Endothelial cell of umbilical vein (primary cell): ENCODE measurements around the gene ARID1B. TPM values are rescaled to one million over a fixed set of nuclear protein-coding genes. Genes with fewer than 3 reads are reported as not detected.

Experiments used
- BruUV-seq: library from RNA; stranded (reverse); fragments of 400-500 nt; replicated peaks from 2 replicates; lab custom pipeline; 2021; lab: Mats Ljungman, UMichigan
- CTCF ChIA-PET: fragments of 300-600, 350-600 bp; sonication (Branson Sonifier 250); formaldehyde crosslinking; loops from one replicate; lab custom pipeline; 2021; ENCODE audit warnings: antibody characterized with exemption, inconsistent platforms; lab: Charles Lee
- POLR2A ChIA-PET: fragments of 300-600, 350-600 bp; sonication (Branson Sonifier 250); formaldehyde crosslinking; loops from one replicate; lab custom pipeline; 2021; ENCODE audit warnings: antibody characterized with exemption, inconsistent platforms; lab: Charles Lee
- DNase-seq: peaks from one replicate; pipeline ENCODE4 v3.0.0-alpha.2; 2011; ENCODE audit warnings: low read depth, low spot score
- FAIRE-seq: peaks from 2 replicates; lab custom pipeline; 2011; peaks lifted over from hg19 to GRCh38; lab: Jason Lieb, UNC
- H2AFZ ChIP-seq: 2 replicates; pipeline ENCODE4 v1.6.0; 2012; ENCODE audit warnings: low read depth, low read length, control low read depth, inconsistent platforms
- H3K27ac ChIP-seq: 2 replicates; pipeline ENCODE4 v1.5.1; 2011; ENCODE audit warnings: low read depth, mild to moderate bottlenecking, control low read depth, low read length, moderate library complexity; ENCODE audit not compliant: insufficient read depth
- H3K27me3 ChIP-seq, 2 experiments: 2 replicates each; pipeline versions ENCODE4 v1.6.0 to v1.6.1; 2011; ENCODE audit warnings: low read length in 2 of 2, mixed read lengths in 1 of 2; ENCODE audit not compliant: control insufficient read depth in 2 of 2, insufficient read depth in 2 of 2
- H3K36me3 ChIP-seq, 2 experiments: 2 replicates in 1 of 2; 3 replicates in 1 of 2; pipeline ENCODE4 v1.5.1; 2011; ENCODE audit warnings: low read length in 2 of 2, mild to moderate bottlenecking in 1 of 2, moderate library complexity in 1 of 2; ENCODE audit not compliant: control insufficient read depth in 2 of 2, insufficient read depth in 2 of 2; ENCODE audit errors: extremely low read depth in 1 of 2
- H3K4me1 ChIP-seq: 3 replicates; pipeline ENCODE4 v1.5.1; 2011; ENCODE audit warnings: mild to moderate bottlenecking, low read length; ENCODE audit not compliant: control insufficient read depth, insufficient read depth; ENCODE audit errors: extremely low read depth
- H3K4me2 ChIP-seq: 2 replicates; pipeline ENCODE4 v1.6.1; 2011; ENCODE audit warnings: low read length, control low read depth, mixed read lengths; ENCODE audit not compliant: insufficient read depth
- H3K4me3 ChIP-seq, 3 experiments: fragments of 200-600 bp in 1 of 3; sonication (generic), shearing (Covaris generic) in 1 of 3; replicated peaks in 1 of 3; 2 replicates each; pipeline ENCODE4 v1.5.1; 2011 to 2016; ENCODE audit warnings: control low read depth in 3 of 3, low read length in 3 of 3, mild to moderate bottlenecking in 2 of 3, inconsistent platforms in 1 of 3, low read depth in 1 of 3, moderate library complexity in 1 of 3; ENCODE audit not compliant: insufficient read depth in 1 of 3
- H3K79me2 ChIP-seq: 2 replicates; pipeline ENCODE4 v1.6.0; 2012; ENCODE audit warnings: low read length, inconsistent platforms; ENCODE audit not compliant: control insufficient read depth, insufficient read depth
- H3K9ac ChIP-seq: replicated peaks from 2 replicates; pipeline ENCODE3; 2011; ENCODE audit warnings: low read length, control low read depth; ENCODE audit not compliant: insufficient read depth; ENCODE audit errors: extremely low read depth
- H3K9me1 ChIP-seq: replicated peaks from 3 replicates; pipeline ENCODE4 v1.6.0; 2011; ENCODE audit warnings: mild to moderate bottlenecking, low read length; ENCODE audit not compliant: control insufficient read depth, insufficient read depth; ENCODE audit errors: extremely low read depth
- H3K9me3 ChIP-seq: replicated peaks from 2 replicates; pipeline ENCODE4 v1.5.1; 2012; ENCODE audit warnings: low read length, inconsistent platforms; ENCODE audit not compliant: control insufficient read depth, insufficient read depth
- H4K20me1 ChIP-seq: replicated peaks from 2 replicates; pipeline ENCODE3; 2011; ENCODE audit warnings: mild to moderate bottlenecking, low read length; ENCODE audit not compliant: control insufficient read depth, insufficient read depth; ENCODE audit errors: extremely low read depth
- CTCF ChIP-seq, 2 donors: IDR thresholded peaks; 1 replicate in 1 of 2; 2 replicates in 1 of 2; pipeline ENCODE4 v1.5.1; 2011; ENCODE audit warnings: low read length in 2 of 2, mild to moderate bottlenecking in 2 of 2, moderate library complexity in 2 of 2, control low read depth in 1 of 2, inconsistent platforms in 1 of 2, low read depth in 1 of 2; ENCODE audit not compliant: insufficient read depth in 1 of 2; ENCODE audit errors: extremely low read depth in 1 of 2
- EZH2 ChIP-seq: IDR thresholded peaks from 2 replicates; pipeline ENCODE4 v1.6.1; 2012; ENCODE audit warnings: borderline replicate concordance, low read depth, mild to moderate bottlenecking, moderate library complexity, low read length, inconsistent platforms; ENCODE audit not compliant: severe bottlenecking
- FOS ChIP-seq: IDR thresholded peaks from 2 replicates; pipeline ENCODE4 v1.6.1; 2011; ENCODE audit warnings: mild to moderate bottlenecking, low read length, moderate library complexity, borderline replicate concordance; ENCODE audit not compliant: insufficient read depth
- GATA2 ChIP-seq: IDR thresholded peaks from 2 replicates; pipeline ENCODE4 v1.7.0; 2011; ENCODE audit warnings: low read depth, mild to moderate bottlenecking, moderate library complexity, mixed read lengths, low read length; ENCODE audit not compliant: insufficient read length, insufficient read depth
- JUN ChIP-seq: IDR thresholded peaks from 2 replicates; pipeline ENCODE4 v1.6.1; 2011; ENCODE audit warnings: borderline replicate concordance, low read depth; ENCODE audit not compliant: insufficient read length, insufficient read depth
- MAX ChIP-seq: IDR thresholded peaks from 2 replicates; pipeline ENCODE4 v1.6.1; 2011; ENCODE audit not compliant: insufficient read depth, insufficient read length
- MYC ChIP-seq: IDR thresholded peaks from one replicate; pipeline ENCODE4 v1.6.1; 2011; ENCODE audit warnings: mild to moderate bottlenecking, low read depth, low read length
- POLR2A ChIP-seq: IDR thresholded peaks from 2 replicates; pipeline ENCODE4 v1.6.1; 2012; ENCODE audit warnings: low read depth, mild to moderate bottlenecking, control low read depth, low read length
- POLR2AphosphoS5 ChIP-seq: IDR thresholded peaks from 2 replicates; pipeline ENCODE4 v1.6.1; 2012; ENCODE audit warnings: low read depth, mild to moderate bottlenecking, control low read depth, low read length, moderate library complexity; ENCODE audit not compliant: insufficient read depth
- dilution Hi-C: fragments of 300-500 bp; cut with MboI; formaldehyde crosslinking; loops from one replicate; pipeline ENCODE4 v1.15.0; 2019; ENCODE audit warnings: low sequenced_read_pairs; ENCODE audit not compliant: extremely low pct_ligation_motif_present
- intact Hi-C: fragments of 100-400 bp; cut with micrococcal nuclease; formaldehyde crosslinking; loops from one replicate; pipeline ENCODE4 v1.10.0; 2022
- polyA plus RNA-seq, 4 experiments: library from polyadenylated mRNA; depleted of rRNA in 3 of 4; stranded (reverse) in 3 of 4; unstranded in 1 of 4; fragments of >200 nt; gene quantifications; 2 replicates each; pipeline versions ENCODE4 v1.2.1 to v1.2.3, GENCODE V29; 2011 to 2012; ENCODE audit warnings: missing spikeins in 1 of 4
- total RNA-seq: library from RNA; stranded (reverse); gene quantifications from 2 replicates; pipeline ENCODE4 v1.2.3, GENCODE V29; 2021

ARID1B gene
- total and polyA plus RNA-seq, 2 donors (not counting 3 experiments of a cell fraction or from before 2014, with no cell fraction given), result 21.8 to 89.5 TPM

GRCh38 chr6:156762547-156762946, 14.6 kb upstream of the ARID1B start:
- no peak overlapping the region for H3K4me3 ChIP-seq
- H3K27ac ChIP-seq, result no peak overlapping the region
- H3K9me3 ChIP-seq, result no peaks in the 10 kb centered on the region
- ChIA-PET CTCF (interaction anchor here (1.2 kb wide), 1 partner anchor 11 kb away, joined by 3 read pairs; no protein-coding TSS in a partner anchor), POLR2A (no interaction called here)
- H3K9ac ChIP-seq, result no peak overlapping the region
- no peaks in the 10 kb centered on the region for H3K36me3 ChIP-seq
- TF ChIP-seq MAX, result no peak
- TF ChIP-seq JUN, result no peak
- dilution Hi-C loops (no loop called here), intact Hi-C loops (no loop called here)
- no peaks in the 10 kb centered on the region for H3K79me2 ChIP-seq
- no peaks in the 10 kb centered on the region for H3K9me1 ChIP-seq
- no peak overlapping the region for H2AFZ ChIP-seq
- peaks cover 0 to 4% of the 10 kb centered on the region in 2 experiments for H3K27me3 ChIP-seq
- no TSS peak for BruUV-seq
- FAIRE-seq (no peak), DNase-seq (no peak)
- no peaks in the 10 kb centered on the region for H3K4me1 ChIP-seq
- H4K20me1 ChIP-seq, result no peaks in the 10 kb centered on the region
- H3K4me2 ChIP-seq, result no peak overlapping the region

GRCh38 chr6:156765117-156765516, 12.1 kb upstream of the ARID1B start:
- Histone ChIP-seq H3K27ac (no peak overlapping the region), H3K79me2 (no peaks in the 10 kb centered on the region), H3K4me2 (no peak overlapping the region), H3K4me3 (no peak overlapping the region), H3K27me3 (peaks cover 0 to 4% of the 10 kb centered on the region in 2 experiments), H3K9me1 (no peaks in the 10 kb centered on the region), H3K4me1 (no peaks in the 10 kb centered on the region), H3K9me3 (no peaks in the 10 kb centered on the region), H3K9ac (no peak overlapping the region), H3K36me3 (no peaks in the 10 kb centered on the region), H4K20me1 (no peaks in the 10 kb centered on the region), H2AFZ (no peak overlapping the region)
- no peak for FAIRE-seq
- TF ChIP-seq POLR2A (no peak), GATA2 (no peak), MYC (no peak), FOS (no peak), JUN (no peak), MAX (no peak), CTCF (IDR thresholded peaks at IDR 0.05; ENCODE audit: extremely low read depth in 1 of 2, insufficient read depth in 1 of 2, low read depth in 1 of 2, low read length in 2 of 2) (no peak), EZH2 (no peak), POLR2AphosphoS5 (no peak)
- no TSS peak for BruUV-seq
- DNase-seq, result no peak
- CTCF ChIA-PET, result interaction anchor here (1.5 kb wide), 1 partner anchor 201 kb away, joined by 3 read pairs; no protein-coding TSS in a partner anchor
- POLR2A ChIA-PET, result no interaction called here
- dilution Hi-C loops (no loop called here), intact Hi-C loops (no loop called here)
